Lower lobe of right lung (tissue), 2 donors: ENCODE measurements around the gene NUMB. TPM values are rescaled to one million over a fixed set of nuclear protein-coding genes. Genes with fewer than 3 reads are reported as not detected.

Experiments used
- ATAC-seq, 2 donors: fragments of 200-7000 bp; cut with Tn5 transposase; one replicate each; pipeline ENCODE4 v1.9.1; 2020 to 2022; ENCODE audit warnings: mild to moderate bottlenecking in 2 of 2, moderate library complexity in 2 of 2
- DNase-seq: peaks from one replicate; pipeline ENCODE4 v3.0.0-alpha.2; 2020
- H3K27ac ChIP-seq: fragments of 200-600 bp; one replicate; pipeline ENCODE4 v1.8.0; 2022
- H3K27me3 ChIP-seq: fragments of 200-600 bp; one replicate; pipeline ENCODE4 v1.8.0; 2022; ENCODE audit warnings: low read depth
- H3K36me3 ChIP-seq: fragments of 200-600 bp; one replicate; pipeline ENCODE4 v1.8.0; 2022; ENCODE audit warnings: mild to moderate bottlenecking
- H3K4me1 ChIP-seq: fragments of 200-600 bp; one replicate; pipeline ENCODE4 v1.8.0; 2022
- H3K4me3 ChIP-seq: fragments of 200-600 bp; one replicate; pipeline ENCODE4 v1.8.0; 2022; ENCODE audit warnings: mild to moderate bottlenecking
- H3K9me3 ChIP-seq: fragments of 200-600 bp; one replicate; pipeline ENCODE4 v1.8.0; 2022
- intact Hi-C: fragments of 100-400 bp; cut with DNase I; formaldehyde crosslinking; loops from one replicate; pipeline ENCODE4 v1.11.0; 2022
- total RNA-seq: library from RNA; stranded (reverse); fragmentation: NEBNext Ultra II Directional; extraction: Animal tissue kit (Norgen Biotek cat#: 25700); gene quantifications from one replicate; pipeline ENCODE4 v1.2.1, GENCODE V29; 2021
- TF ChIP-seq, protein P1 (sequence below): fragments of 200-600 bp; IDR thresholded peaks from one replicate; pipeline ENCODE4 v1.8.0; 2022; ENCODE audit warnings: antibody characterized with exemption, mild to moderate bottlenecking
- donor health status: DM: no; HTN: yes; CAD: no; lungs with severe emphysema.

NUMB gene
- total RNA-seq, 1 donor from 2014 or later, result 126 TPM

DNA sequence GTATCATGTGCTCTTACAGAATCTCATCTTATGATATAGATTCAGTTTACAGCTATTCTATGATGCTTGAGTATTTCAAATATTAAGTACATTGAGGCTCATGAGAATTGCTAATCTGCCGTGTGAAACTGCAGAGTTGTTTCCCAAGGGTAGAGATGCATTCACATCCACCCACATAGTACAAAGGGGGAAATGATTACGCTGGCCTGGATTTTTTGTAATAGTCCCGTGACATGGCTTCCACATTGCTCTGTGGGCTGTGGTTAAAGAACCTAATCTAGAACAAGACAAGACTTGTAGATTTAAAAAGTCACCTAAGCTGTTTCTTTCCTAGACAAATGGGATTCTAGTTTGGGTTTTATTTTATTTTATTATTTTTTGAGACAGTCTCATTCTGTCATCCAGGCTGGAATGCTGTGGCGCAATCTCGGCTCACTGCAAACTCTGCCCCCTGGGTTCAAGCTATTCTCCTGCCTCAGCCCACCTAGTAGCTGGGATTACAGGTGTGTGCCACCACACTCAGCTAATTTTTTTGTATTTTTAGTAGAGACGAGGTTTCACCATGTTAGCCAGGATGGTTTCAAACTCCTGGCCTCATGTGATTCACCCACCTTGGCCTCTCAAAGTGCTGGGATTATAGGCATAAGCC, 19.4 kb upstream of the NUMB start:
- Histone ChIP-seq H3K9me3 (no peaks in the 10 kb centered on the region), H3K4me3 (no peak overlapping the region), H3K36me3 (no peaks in the 10 kb centered on the region), H3K27me3 (no peaks in the 10 kb centered on the region), H3K27ac (no peak overlapping the region), H3K4me1 (no peaks in the 10 kb centered on the region)
- DNase-seq (no peak), ATAC-seq (peak; percentile 67 to 81)
- TF ChIP-seq, protein P1, sequence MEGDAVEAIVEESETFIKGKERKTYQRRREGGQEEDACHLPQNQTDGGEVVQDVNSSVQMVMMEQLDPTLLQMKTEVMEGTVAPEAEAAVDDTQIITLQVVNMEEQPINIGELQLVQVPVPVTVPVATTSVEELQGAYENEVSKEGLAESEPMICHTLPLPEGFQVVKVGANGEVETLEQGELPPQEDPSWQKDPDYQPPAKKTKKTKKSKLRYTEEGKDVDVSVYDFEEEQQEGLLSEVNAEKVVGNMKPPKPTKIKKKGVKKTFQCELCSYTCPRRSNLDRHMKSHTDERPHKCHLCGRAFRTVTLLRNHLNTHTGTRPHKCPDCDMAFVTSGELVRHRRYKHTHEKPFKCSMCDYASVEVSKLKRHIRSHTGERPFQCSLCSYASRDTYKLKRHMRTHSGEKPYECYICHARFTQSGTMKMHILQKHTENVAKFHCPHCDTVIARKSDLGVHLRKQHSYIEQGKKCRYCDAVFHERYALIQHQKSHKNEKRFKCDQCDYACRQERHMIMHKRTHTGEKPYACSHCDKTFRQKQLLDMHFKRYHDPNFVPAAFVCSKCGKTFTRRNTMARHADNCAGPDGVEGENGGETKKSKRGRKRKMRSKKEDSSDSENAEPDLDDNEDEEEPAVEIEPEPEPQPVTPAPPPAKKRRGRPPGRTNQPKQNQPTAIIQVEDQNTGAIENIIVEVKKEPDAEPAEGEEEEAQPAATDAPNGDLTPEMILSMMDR, result no peak
- intact Hi-C loops, result no loop called here

DNA sequence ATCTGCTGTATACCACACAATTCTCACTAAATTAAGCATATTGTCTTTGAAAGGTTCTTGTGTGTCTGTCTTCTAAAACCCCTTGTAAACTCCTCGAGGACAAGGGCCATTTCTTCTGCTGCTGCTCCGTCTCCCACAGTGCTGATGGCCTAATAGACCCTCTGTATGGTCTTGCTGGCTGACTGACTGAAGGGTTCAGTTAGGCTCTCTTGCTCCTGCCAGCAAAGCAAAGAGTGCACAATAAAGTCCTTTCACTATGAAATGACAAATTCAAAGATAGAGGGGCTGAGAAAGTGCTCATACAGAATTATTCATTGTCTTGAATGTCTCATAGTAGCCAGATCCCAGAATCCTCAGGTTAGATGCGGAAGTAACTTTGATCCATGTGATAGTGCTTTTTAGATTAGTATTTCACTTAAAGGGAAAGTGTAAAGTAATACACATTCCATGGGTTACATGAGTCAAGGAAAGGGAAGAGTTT, 18.1 kb upstream of the NUMB start:
- no peak overlapping the region for H3K27ac ChIP-seq
- DNase-seq (no peak), ATAC-seq (no peak)
- no peaks in the 10 kb centered on the region for H3K36me3 ChIP-seq
- H3K27me3 ChIP-seq, result no peaks in the 10 kb centered on the region
- H3K4me1 ChIP-seq, result no peaks in the 10 kb centered on the region
- TF ChIP-seq, protein P1, result no peak
- H3K4me3 ChIP-seq, result no peak overlapping the region
- intact Hi-C loops, result no loop called here
- no peaks in the 10 kb centered on the region for H3K9me3 ChIP-seq

DNA sequence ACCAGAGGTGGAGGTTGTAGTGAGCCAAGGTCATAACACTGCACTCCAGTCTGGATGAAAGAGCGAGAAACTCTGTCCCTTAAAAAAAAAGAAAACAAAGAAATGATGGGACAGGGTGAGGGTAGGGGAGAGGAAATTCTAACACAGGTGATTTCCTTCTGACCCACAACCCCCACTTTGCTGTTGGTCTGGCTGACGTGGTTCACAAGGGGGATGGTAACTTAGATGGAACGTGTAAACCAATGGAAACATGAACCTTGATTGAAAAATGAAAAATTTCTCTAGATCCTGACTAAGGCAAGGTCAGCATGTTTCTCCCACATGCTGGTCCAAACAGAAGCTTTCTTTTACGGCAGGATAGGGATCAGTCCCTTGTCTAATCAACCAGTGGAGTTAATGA, 16.6 kb upstream of the NUMB start:
- intact Hi-C loops, result no loop called here
- DNase-seq (no peak), ATAC-seq (no peak)
- H3K9me3 ChIP-seq, result no peaks in the 10 kb centered on the region
- no peaks in the 10 kb centered on the region for H3K4me1 ChIP-seq
- no peak overlapping the region for H3K4me3 ChIP-seq
- TF ChIP-seq, protein P1, result no peak
- no peak overlapping the region for H3K27ac ChIP-seq
- H3K36me3 ChIP-seq, result no peaks in the 10 kb centered on the region
- no peaks in the 10 kb centered on the region for H3K27me3 ChIP-seq

DNA sequence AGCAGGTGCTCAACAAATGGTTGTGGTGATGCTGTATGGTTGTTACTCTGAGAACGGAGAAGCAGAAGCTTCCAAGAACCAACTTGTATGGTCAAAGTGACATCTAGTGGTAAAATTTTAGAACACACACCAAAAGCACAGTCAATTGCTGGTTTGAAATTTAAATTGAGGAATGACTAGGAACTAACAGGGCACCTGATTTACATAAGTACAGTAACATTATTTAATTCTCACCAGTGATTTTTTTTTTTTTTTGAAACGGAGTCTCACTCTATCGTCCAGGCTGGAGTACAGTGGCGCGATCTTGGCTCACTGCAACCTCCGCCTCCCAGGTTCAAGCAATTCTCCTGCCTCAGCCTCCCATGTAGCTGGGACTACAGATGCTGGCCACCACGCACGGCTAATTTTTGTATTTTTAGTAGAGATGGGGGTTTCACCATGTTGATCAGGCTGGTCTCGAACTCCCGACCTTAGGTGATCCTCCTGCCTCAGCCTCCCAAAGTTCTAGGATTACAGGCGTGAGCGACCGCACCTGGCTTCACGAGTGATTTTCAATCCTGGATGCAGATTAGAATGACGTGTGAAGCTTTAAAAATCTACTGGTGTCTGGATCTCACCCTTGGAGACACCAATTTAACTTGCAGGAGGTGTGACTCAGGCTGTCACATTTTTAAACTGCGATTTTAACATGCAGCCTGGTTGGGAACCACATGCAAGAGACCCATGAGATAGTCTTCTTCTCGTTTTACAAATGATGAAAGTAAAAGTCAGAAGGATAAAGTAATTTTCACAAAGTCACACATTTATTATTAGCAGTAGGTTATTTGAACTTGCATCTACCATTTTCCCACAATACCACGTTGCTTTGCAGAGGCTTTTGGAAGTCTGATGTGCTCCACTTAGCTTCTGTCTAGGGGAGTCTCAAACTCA, 14.1 kb upstream of the NUMB start:
- Histone ChIP-seq H3K36me3 (no peaks in the 10 kb centered on the region), H3K9me3 (no peaks in the 10 kb centered on the region), H3K4me3 (no peak overlapping the region), H3K27me3 (no peaks in the 10 kb centered on the region), H3K27ac (no peak overlapping the region), H3K4me1 (peaks cover 12% of the 10 kb centered on the region)
- TF ChIP-seq, protein P1, result peak; percentile 72
- intact Hi-C loops, result no loop called here
- ATAC-seq, result peak; percentile 81 to 85
- no peak for DNase-seq

DNA sequence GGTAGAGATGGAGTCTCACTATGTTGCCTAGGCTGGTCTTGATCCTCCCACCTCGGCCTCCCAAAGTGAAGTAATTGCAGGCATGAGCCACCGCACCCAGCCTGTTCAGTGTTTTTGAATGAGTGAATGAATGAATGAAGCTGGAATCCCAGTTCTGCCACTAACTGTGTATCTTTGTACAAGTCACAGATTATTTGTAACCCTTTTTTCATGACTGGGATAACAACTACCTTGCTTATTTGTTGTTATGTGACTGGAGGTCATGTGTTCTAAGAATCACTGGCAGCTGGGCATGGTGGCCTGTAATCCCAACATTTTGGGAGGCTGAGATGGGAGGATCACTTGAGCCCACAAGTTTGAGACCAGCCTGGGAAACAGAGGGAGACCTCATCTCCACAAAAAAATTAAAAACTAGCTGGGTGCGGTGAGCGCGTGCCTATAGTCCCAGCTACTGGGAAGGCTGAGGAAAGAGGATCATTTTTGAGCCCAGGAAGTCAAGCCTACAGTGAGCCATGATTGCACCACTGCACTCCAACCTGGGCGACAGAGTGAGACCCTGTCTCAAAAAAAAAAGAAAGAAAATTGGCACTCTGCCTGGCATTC, 13.3 kb upstream of the NUMB start:
- Histone ChIP-seq H3K36me3 (no peaks in the 10 kb centered on the region), H3K27ac (no peak overlapping the region), H3K27me3 (no peaks in the 10 kb centered on the region), H3K9me3 (no peaks in the 10 kb centered on the region), H3K4me1 (peaks cover 20% of the 10 kb centered on the region), H3K4me3 (no peak overlapping the region)
- intact Hi-C loops, result no loop called here
- TF ChIP-seq, protein P1, result no peak
- DNase-seq, result no peak
- peak; percentile 10 to 21 for ATAC-seq
